HepG2 (cell line): ENCODE measurements around the gene GLIS1. TPM values are rescaled to one million over a fixed set of nuclear protein-coding genes. Genes with fewer than 3 reads are reported as not detected.

Source experiments
- ATAC-seq: fragments of 200-7000 bp; cut with Tn5 transposase; 3 replicates; pipeline ENCODE4 v1.9.1; 2020; ENCODE audit warnings: mild to moderate bottlenecking, moderate library complexity
- BruUV-seq: library from RNA; stranded (reverse); fragments of 400-500 nt; replicated peaks from 2 replicates; lab custom pipeline; 2021; lab: Mats Ljungman, UMichigan
- CTCF ChIA-PET: fragments of 300-600 bp; formaldehyde crosslinking; extraction: SDS; loops from one replicate; lab custom pipeline; 2021; ENCODE audit warnings: low total read pairs, inconsistent platforms, low intra/inter-chr PET ratio; lab: Yijun Ruan, JAX
- POLR2A ChIA-PET: fragments of 350-600 bp; sonication (Branson Sonifier 250); formaldehyde crosslinking; loops from one replicate; lab custom pipeline; 2020; ENCODE audit warnings: antibody characterized with exemption, inconsistent platforms; lab: Yijun Ruan, JAX
- DNase-seq: peaks from one replicate; pipeline ENCODE4 v3.0.0-alpha.2; 2015; ENCODE audit warnings: low spot score
- FAIRE-seq: peaks from 3 replicates; lab custom pipeline; 2011; peaks lifted over from hg19 to GRCh38; lab: Jason Lieb, UNC
- H2AFZ ChIP-seq: one replicate; pipeline ENCODE4 v1.6.1; 2011; ENCODE audit warnings: low read length, inconsistent platforms
- H3K27ac ChIP-seq: fragments of 300-600 bp; 3 replicates; pipeline ENCODE4 v1.8.0; 2011; ENCODE audit warnings: mixed run types, mild to moderate bottlenecking, mixed read lengths, low read length, inconsistent platforms; ENCODE audit not compliant: insufficient read depth; ENCODE audit errors: extremely low read length
- H3K27me3 ChIP-seq, 2 experiments: fragments of 200-600 bp in 1 of 2; 2 replicates in 1 of 2; 3 replicates in 1 of 2; pipeline versions ENCODE4 v1.6.0 to v1.8.0; 2011; ENCODE audit warnings: low read length in 2 of 2, mild to moderate bottlenecking in 2 of 2, moderate library complexity in 2 of 2, inconsistent platforms in 1 of 2; ENCODE audit not compliant: insufficient read depth in 2 of 2, control insufficient read depth in 1 of 2
- H3K36me3 ChIP-seq, 2 experiments: fragments of 200-600 bp in 1 of 2; replicated peaks in 1 of 2; 2 replicates in 1 of 2; 3 replicates in 1 of 2; pipeline versions ENCODE4 v1.5.1 to v1.8.0; 2011; ENCODE audit warnings: low read length in 2 of 2, inconsistent platforms in 1 of 2; ENCODE audit not compliant: insufficient read depth in 2 of 2, control insufficient read depth in 1 of 2
- H3K4me1 ChIP-seq: 2 replicates; pipeline ENCODE4 v1.5.1; 2012; ENCODE audit warnings: low read length, inconsistent platforms; ENCODE audit not compliant: insufficient read depth
- H3K4me2 ChIP-seq: 2 replicates; pipeline ENCODE4 v1.6.0; 2011; ENCODE audit warnings: low read depth, low read length, inconsistent platforms
- H3K4me3 ChIP-seq, 3 experiments: fragments of 200-600 bp in 1 of 3; sonication (generic), shearing (Covaris generic) in 1 of 3; replicated peaks in 1 of 3; 2 replicates each; pipeline ENCODE4 v1.5.1; 2011 to 2016; ENCODE audit warnings: low read length in 3 of 3, inconsistent platforms in 2 of 3, low read depth in 2 of 3, mild to moderate bottlenecking in 2 of 3, control low read depth in 1 of 3, mixed read lengths in 1 of 3; ENCODE audit not compliant: insufficient read depth in 1 of 3
- H3K79me2 ChIP-seq: one replicate; pipeline ENCODE4 v1.6.1; 2011; ENCODE audit warnings: low read length, inconsistent platforms; ENCODE audit not compliant: insufficient read depth
- H3K9ac ChIP-seq: 2 replicates; pipeline ENCODE4 v1.6.0; 2011; ENCODE audit warnings: mild to moderate bottlenecking, low read depth, low read length, inconsistent platforms; ENCODE audit not compliant: insufficient read depth
- H3K9me3 ChIP-seq: 2 replicates; pipeline ENCODE4 v1.5.1; 2012; ENCODE audit warnings: mild to moderate bottlenecking, low read length
- H4K20me1 ChIP-seq: 2 replicates; pipeline ENCODE4 v1.6.0; 2011; ENCODE audit warnings: inconsistent platforms, mild to moderate bottlenecking, low read length, moderate library complexity; ENCODE audit not compliant: insufficient read depth
- BRD4 ChIP-seq: sonication (generic); formaldehyde crosslinking; IDR thresholded peaks from 2 replicates; pipeline ENCODE4 v1.4.0; 2020; ENCODE audit warnings: missing genetic modification reagents
- CHD4 ChIP-seq: fragments of 200-600 bp; sonication (generic); IDR thresholded peaks from 2 replicates; pipeline ENCODE4 v1.7.0; 2017; ENCODE audit warnings: mild to moderate bottlenecking, low read length, borderline replicate concordance
- FOXA3 ChIP-seq: IDR thresholded peaks from 2 replicates; pipeline ENCODE4 v1.6.1; 2016; ENCODE audit warnings: missing genetic modification reagents, missing compliant biosample characterization
- HNRNPL ChIP-seq: fragments of 200-400 bp; formaldehyde crosslinking; IDR thresholded peaks from 2 replicates; pipeline ENCODE4 v1.6.1; 2017; ENCODE audit warnings: mild to moderate bottlenecking, low read depth, low read length
- NPAS2 ChIP-seq: sonication (generic); formaldehyde crosslinking; IDR thresholded peaks from 2 replicates; pipeline ENCODE4 v1.8.0; 2022; ENCODE audit warnings: mild to moderate bottlenecking, missing genetic modification reagents, borderline replicate concordance
- PAXIP1 ChIP-seq: sonication (generic); formaldehyde crosslinking; conservative IDR thresholded peaks from 2 replicates; pipeline ENCODE4 v1.4.0; 2020; ENCODE audit warnings: mild to moderate bottlenecking, missing genetic modification reagents, moderate library complexity
- REL ChIP-seq: sonication (generic); formaldehyde crosslinking; conservative IDR thresholded peaks from 2 replicates; pipeline ENCODE4 v1.8.0; 2022; ENCODE audit warnings: mild to moderate bottlenecking, missing genetic modification reagents, moderate library complexity
- ZNF205 ChIP-seq: IDR thresholded peaks from 2 replicates; pipeline ENCODE4 v1.6.1; 2018; ENCODE audit warnings: missing biosample characterization, missing genetic modification reagents
- ZNF550 ChIP-seq: sonication (generic); formaldehyde crosslinking; IDR thresholded peaks from 2 replicates; pipeline ENCODE4 v1.4.0; 2020; ENCODE audit warnings: mild to moderate bottlenecking, missing genetic modification reagents, borderline replicate concordance
- ZNF766 ChIP-seq: sonication (generic); formaldehyde crosslinking; IDR thresholded peaks from 2 replicates; pipeline ENCODE4 v1.5.0; 2020; ENCODE audit warnings: missing genetic modification reagents, borderline replicate concordance
- WGBS: methylation state at CpG from one replicate; pipeline ENCODE4 v1.1.6; 2017; ENCODE audit warnings: low lambda C conversion rate; 5-methylcytosine and 5-hydroxymethylcytosine counted together
- in situ Hi-C: cut with HindIII; loops from 2 replicates; pipeline ENCODE4 v1.10.0; 2017; ENCODE audit warnings: low pct_unique_long_range_greater_than_20kb; ENCODE audit not compliant: extremely low pct_ligation_motif_present
- intact Hi-C: fragments of 100-400 bp; cut with micrococcal nuclease; formaldehyde crosslinking; loops from one replicate; pipeline ENCODE4 v1.10.0; 2022; ENCODE audit not compliant: unreplicated experiment
- polyA plus RNA-seq, 8 experiments: library from polyadenylated mRNA; depleted of rRNA in 3 of 8; stranded (reverse) in 7 of 8; unstranded in 1 of 8; fragments of >200 nt; fragmentation: Illumina TruSeq in 4 of 8; extraction: Trizol in 4 of 8; gene quantifications; 2 replicates each; pipeline versions ENCODE4 v1.2.1 to v1.2.3, GENCODE V29; 2011 to 2016; ENCODE audit warnings: low read depth in 4 of 8, missing spikeins in 1 of 8, mixed read lengths in 1 of 8; ENCODE audit not compliant: insufficient read depth in 1 of 8
- total RNA-seq, 5 experiments: library from RNA; depleted of rRNA; stranded (reverse); fragments of >200 nt; fragmentation: Illumina TruSeq; extraction: Trizol; gene quantifications; 2 replicates each; pipeline ENCODE4 v1.2.3, GENCODE V29; 2016; ENCODE audit warnings: low read depth in 1 of 5
- TF ChIP-seq, protein P1 (sequence below): sonication (generic); formaldehyde crosslinking; IDR thresholded peaks from 2 replicates; pipeline ENCODE4 v1.8.1; 2023; ENCODE audit warnings: mild to moderate bottlenecking, missing genetic modification reagents

Gene GLIS1
- total and polyA plus RNA-seq, 2 of the 13 experiments (the other 11 are each of a cell fraction or from before 2014, with no cell fraction given): 0.03 TPM; not detected in 1

- no peak for TF ChIP-seq ZNF550
- TF ChIP-seq BRD4 (CRISPR knock-in tag): no peak
- TF ChIP-seq ZNF205 (CRISPR knock-in tag): no peak
- TF ChIP-seq HNRNPL: no peak
- TF ChIP-seq NPAS2 (CRISPR knock-in tag): no peak
- no peak for TF ChIP-seq REL (CRISPR knock-in tag)
- no peak for TF ChIP-seq ZNF766 (CRISPR knock-in tag)
- TF ChIP-seq PAXIP1 (CRISPR knock-in tag): no peak
- TF ChIP-seq, protein P1, sequence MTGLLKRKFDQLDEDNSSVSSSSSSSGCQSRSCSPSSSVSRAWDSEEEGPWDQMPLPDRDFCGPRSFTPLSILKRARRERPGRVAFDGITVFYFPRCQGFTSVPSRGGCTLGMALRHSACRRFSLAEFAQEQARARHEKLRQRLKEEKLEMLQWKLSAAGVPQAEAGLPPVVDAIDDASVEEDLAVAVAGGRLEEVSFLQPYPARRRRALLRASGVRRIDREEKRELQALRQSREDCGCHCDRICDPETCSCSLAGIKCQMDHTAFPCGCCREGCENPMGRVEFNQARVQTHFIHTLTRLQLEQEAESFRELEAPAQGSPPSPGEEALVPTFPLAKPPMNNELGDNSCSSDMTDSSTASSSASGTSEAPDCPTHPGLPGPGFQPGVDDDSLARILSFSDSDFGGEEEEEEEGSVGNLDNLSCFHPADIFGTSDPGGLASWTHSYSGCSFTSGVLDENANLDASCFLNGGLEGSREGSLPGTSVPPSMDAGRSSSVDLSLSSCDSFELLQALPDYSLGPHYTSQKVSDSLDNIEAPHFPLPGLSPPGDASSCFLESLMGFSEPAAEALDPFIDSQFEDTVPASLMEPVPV: no peak
- TF ChIP-seq FOXA3 (CRISPR knock-in tag): no peak
- TF ChIP-seq CHD4: no peak
- no TSS peak for BruUV-seq
- CTCF ChIA-PET: no interaction called here
Observed at GRCh38 chr1:53498555-53499131, 240.3 kb downstream of the GLIS1 start.

More at GRCh38 chr1:53498555-53499131, 240.3 kb downstream of the GLIS1 start:
- FAIRE-seq: no peak
- H3K4me1 ChIP-seq: no peaks in the 10 kb centered on the region
- no peaks in the 10 kb centered on the region for H3K36me3 ChIP-seq
- ATAC-seq: no peak
- no peak overlapping the region for H3K9ac ChIP-seq
- no peak overlapping the region for H3K27ac ChIP-seq
- H2AFZ ChIP-seq: no peak overlapping the region
- H3K9me3 ChIP-seq: no peaks in the 10 kb centered on the region
- no peaks in the 10 kb centered on the region for H3K79me2 ChIP-seq
- POLR2A ChIA-PET: no interaction called here
- in situ Hi-C loops: no loop called here
- H3K27me3 ChIP-seq: peaks cover 3 to 27% of the 10 kb centered on the region in 2 experiments; a peak in 4 of 5 replicates
- no peaks in the 10 kb centered on the region for H4K20me1 ChIP-seq
- intact Hi-C loops: no loop called here
- no peak overlapping the region for H3K4me3 ChIP-seq
- no peak overlapping the region for H3K4me2 ChIP-seq
- DNase-seq: no peak
- WGBS: 9% methylated on average over 5 of the region's 9 CpGs
